Measurements from ENCODE around the gene ZNF491. TPM values are rescaled to one million over a fixed set of nuclear protein-coding genes. Genes with fewer than 3 reads are reported as not detected.

Gene ZNF491
- polyA plus RNA-seq = under 1 TPM; 0.19 to 0.53 TPM

- Histone ChIP-seq H3K27ac (ENCODE audit: low read depth in 2 of 2, low read length in 1 of 2) (peak within 1 kb of the TSS; percentile 72 to 86), H3K36me3 (ENCODE audit: control insufficient read depth in 2 of 2, insufficient read depth in 2 of 2, low read length in 1 of 2) (peaks cover 0 to 2% of the 10 kb centered on the region in 2 donors), H3K9me3 (ENCODE audit: control insufficient read depth in 2 of 2, insufficient read depth in 1 of 2, low read depth in 1 of 2, low read length in 1 of 2) (no peaks in the 10 kb centered on the region), H3K27me3 (ENCODE audit: control insufficient read depth in 1 of 2, insufficient read depth in 2 of 2, low read length in 2 of 2) (peaks cover 0 to 2% of the 10 kb centered on the region in 2 donors), H3K4me3 (ENCODE audit: low read depth in 1 of 2, low read length in 2 of 2) (peak within 1 kb of the TSS; percentile 66 to 77), H3K4me1 (ENCODE audit: control insufficient read depth in 2 of 2, insufficient read depth in 2 of 2, low read length in 1 of 2) (peaks cover 5 to 7% of the 10 kb centered on the region in 2 donors)
- 1% methylated on average over 56 of the region's 56 CpGs for WGBS, 2 donors
These were observed at the start of gene ZNF491 for GRCh38 chr19:11798391-11799330. Gene ZNF491, plus strand, starts transcription at chr19:11798523. Its CDS starts 7,431 bp downstream, at chr19:11805954.

- 47 to 63% methylated on average over 2 of the region's 2 CpGs for WGBS, 2 donors
- Histone ChIP-seq H3K4me3 (ENCODE audit: low read depth in 1 of 2, low read length in 2 of 2) (no peak overlapping the region), H3K9me3 (ENCODE audit: control insufficient read depth in 2 of 2, insufficient read depth in 1 of 2, low read depth in 1 of 2, low read length in 1 of 2) (no peaks in the 10 kb centered on the region), H3K27ac (ENCODE audit: low read depth in 2 of 2, low read length in 1 of 2) (no peak overlapping the region), H3K27me3 (ENCODE audit: control insufficient read depth in 1 of 2, insufficient read depth in 2 of 2, low read length in 2 of 2) (no peaks in the 10 kb centered on the region), H3K36me3 (ENCODE audit: control insufficient read depth in 2 of 2, insufficient read depth in 2 of 2, low read length in 1 of 2) (no peaks in the 10 kb centered on the region), H3K4me1 (ENCODE audit: control insufficient read depth in 2 of 2, insufficient read depth in 2 of 2, low read length in 1 of 2) (no peaks in the 10 kb centered on the region)
These were observed 48.6 kb upstream of the ZNF491 start for GRCh38 chr19:11749751-11750150.

DNA sequence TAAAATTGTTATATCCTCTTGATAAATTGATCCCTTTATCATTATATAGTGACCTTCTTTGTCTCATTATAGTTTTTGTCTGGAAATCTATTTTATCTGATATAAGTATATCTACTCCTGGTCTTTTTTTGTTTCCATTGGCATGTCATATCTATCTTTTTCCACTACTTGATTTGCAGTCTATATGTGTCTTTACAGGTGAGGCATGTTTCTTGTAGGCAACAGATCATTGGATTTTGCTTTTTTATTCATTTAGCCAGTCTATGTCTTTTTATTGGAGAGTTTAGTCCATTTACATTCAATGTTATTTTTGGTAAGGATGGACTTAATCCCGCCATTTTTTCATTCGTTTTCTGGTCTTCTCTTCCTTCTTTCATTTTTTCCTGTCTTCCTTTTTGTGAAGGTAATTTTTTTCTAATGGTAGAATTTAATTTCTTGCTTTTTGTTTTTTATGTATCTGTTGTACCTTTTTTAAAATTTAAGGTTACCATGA, 46.0 kb upstream of the ZNF491 start:
- WGBS, 2 donors = 77 to 79% methylated on average over 2 of the region's 2 CpGs
- Histone ChIP-seq H3K4me1 (ENCODE audit: control insufficient read depth in 2 of 2, insufficient read depth in 2 of 2, low read length in 1 of 2) (no peaks in the 10 kb centered on the region), H3K36me3 (ENCODE audit: control insufficient read depth in 2 of 2, insufficient read depth in 2 of 2, low read length in 1 of 2) (no peaks in the 10 kb centered on the region), H3K4me3 (ENCODE audit: low read depth in 1 of 2, low read length in 2 of 2) (no peak overlapping the region), H3K9me3 (ENCODE audit: control insufficient read depth in 2 of 2, insufficient read depth in 1 of 2, low read depth in 1 of 2, low read length in 1 of 2) (no peaks in the 10 kb centered on the region), H3K27me3 (ENCODE audit: control insufficient read depth in 1 of 2, insufficient read depth in 2 of 2, low read length in 2 of 2) (no peaks in the 10 kb centered on the region), H3K27ac (ENCODE audit: low read depth in 2 of 2, low read length in 1 of 2) (no peak overlapping the region)

GRCh38 chr19:11754663-11755062, 43.7 kb upstream of the ZNF491 start:
- Histone ChIP-seq H3K27ac (ENCODE audit: low read depth in 2 of 2, low read length in 1 of 2) (no peak overlapping the region), H3K4me1 (ENCODE audit: control insufficient read depth in 2 of 2, insufficient read depth in 2 of 2, low read length in 1 of 2) (no peaks in the 10 kb centered on the region), H3K9me3 (ENCODE audit: control insufficient read depth in 2 of 2, insufficient read depth in 1 of 2, low read depth in 1 of 2, low read length in 1 of 2) (no peaks in the 10 kb centered on the region), H3K36me3 (ENCODE audit: control insufficient read depth in 2 of 2, insufficient read depth in 2 of 2, low read length in 1 of 2) (no peaks in the 10 kb centered on the region), H3K27me3 (ENCODE audit: control insufficient read depth in 1 of 2, insufficient read depth in 2 of 2, low read length in 2 of 2) (no peaks in the 10 kb centered on the region), H3K4me3 (ENCODE audit: low read depth in 1 of 2, low read length in 2 of 2) (no peak overlapping the region)
- 73 to 75% methylated on average over 4 of the region's 4 CpGs for WGBS, 2 donors

DNA sequence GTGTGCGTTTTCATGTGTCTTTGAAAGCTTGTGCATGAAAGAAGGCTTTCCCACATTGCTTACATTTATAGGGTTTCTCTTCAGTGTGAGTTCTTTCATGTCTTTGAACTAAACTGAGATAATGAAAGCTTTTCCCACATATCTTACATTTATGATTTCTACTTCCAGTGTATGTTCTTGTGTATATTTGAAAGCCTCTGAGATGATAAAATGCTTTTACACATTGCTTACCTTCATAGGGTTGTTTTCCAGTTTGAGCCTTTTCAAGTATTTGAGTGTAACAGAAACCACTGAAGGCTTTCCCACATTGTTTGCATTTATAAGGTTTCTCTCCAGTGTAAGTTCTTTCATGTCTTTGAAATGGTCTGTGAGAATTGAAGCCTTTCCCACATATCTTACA, 41.4 kb upstream of the ZNF491 start:
- Histone ChIP-seq H3K4me3 (ENCODE audit: low read depth in 1 of 2, low read length in 2 of 2) (no peak overlapping the region), H3K4me1 (ENCODE audit: control insufficient read depth in 2 of 2, insufficient read depth in 2 of 2, low read length in 1 of 2) (no peaks in the 10 kb centered on the region), H3K27ac (ENCODE audit: low read depth in 2 of 2, low read length in 1 of 2) (no peak overlapping the region), H3K27me3 (ENCODE audit: control insufficient read depth in 1 of 2, insufficient read depth in 2 of 2, low read length in 2 of 2) (no peaks in the 10 kb centered on the region), H3K36me3 (ENCODE audit: control insufficient read depth in 2 of 2, insufficient read depth in 2 of 2, low read length in 1 of 2) (no peaks in the 10 kb centered on the region), H3K9me3 (ENCODE audit: control insufficient read depth in 2 of 2, insufficient read depth in 1 of 2, low read depth in 1 of 2, low read length in 1 of 2) (no peaks in the 10 kb centered on the region)
- WGBS, 2 donors = 80 to 88% methylated on average over 1 of the region's 1 CpG

GRCh38 chr19:11759805-11760204, 38.5 kb upstream of the ZNF491 start:
- H3K9me3 ChIP-seq (ENCODE audit: control insufficient read depth in 2 of 2, insufficient read depth in 1 of 2, low read depth in 1 of 2, low read length in 1 of 2) = no peaks in the 10 kb centered on the region
- H3K27ac ChIP-seq (ENCODE audit: low read depth in 2 of 2, low read length in 1 of 2) = no peak overlapping the region
- no peaks in the 10 kb centered on the region for H3K36me3 ChIP-seq (ENCODE audit: control insufficient read depth in 2 of 2, insufficient read depth in 2 of 2, low read length in 1 of 2)
- H3K27me3 ChIP-seq (ENCODE audit: control insufficient read depth in 1 of 2, insufficient read depth in 2 of 2, low read length in 2 of 2) = no peaks in the 10 kb centered on the region
- no peak overlapping the region for H3K4me3 ChIP-seq (ENCODE audit: low read depth in 1 of 2, low read length in 2 of 2)
- no peaks in the 10 kb centered on the region for H3K4me1 ChIP-seq (ENCODE audit: control insufficient read depth in 2 of 2, insufficient read depth in 2 of 2, low read length in 1 of 2)
- 66 to 79% methylated on average over 7 of the region's 7 CpGs for WGBS, 2 donors

DNA sequence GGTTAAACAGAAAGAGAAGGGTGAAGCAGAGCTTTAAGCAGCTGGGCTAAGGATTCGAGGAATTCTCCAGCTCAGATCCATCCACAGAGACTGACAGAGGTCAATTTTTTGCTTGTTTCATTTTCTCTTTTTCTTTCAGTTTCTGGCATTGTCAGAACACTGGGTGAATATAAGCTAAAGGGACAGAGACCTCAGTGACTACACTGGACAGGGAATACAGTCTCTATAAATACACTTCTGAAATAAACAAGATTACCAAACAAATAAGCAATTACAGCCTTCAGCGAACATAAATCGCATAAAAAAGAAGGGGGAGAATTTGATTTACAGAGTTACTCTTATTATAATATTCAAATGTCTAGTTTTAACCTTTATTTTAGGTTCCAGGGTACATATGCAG, 35.2 kb upstream of the ZNF491 start:
- Histone ChIP-seq H3K36me3 (ENCODE audit: control insufficient read depth in 2 of 2, insufficient read depth in 2 of 2, low read length in 1 of 2) (no peaks in the 10 kb centered on the region), H3K9me3 (ENCODE audit: control insufficient read depth in 2 of 2, insufficient read depth in 1 of 2, low read depth in 1 of 2, low read length in 1 of 2) (no peaks in the 10 kb centered on the region), H3K27me3 (ENCODE audit: control insufficient read depth in 1 of 2, insufficient read depth in 2 of 2, low read length in 2 of 2) (no peaks in the 10 kb centered on the region), H3K27ac (ENCODE audit: low read depth in 2 of 2, low read length in 1 of 2) (no peak overlapping the region), H3K4me1 (ENCODE audit: control insufficient read depth in 2 of 2, insufficient read depth in 2 of 2, low read length in 1 of 2) (no peaks in the 10 kb centered on the region), H3K4me3 (ENCODE audit: low read depth in 1 of 2, low read length in 2 of 2) (no peak overlapping the region)
- WGBS, 2 donors = 83 to 90% methylated on average over 3 of the region's 3 CpGs

- H3K4me3 ChIP-seq (ENCODE audit: low read depth in 1 of 2, low read length in 2 of 2) = no peak overlapping the region
- no peak overlapping the region for H3K27ac ChIP-seq (ENCODE audit: low read depth in 2 of 2, low read length in 1 of 2)
- H3K9me3 ChIP-seq (ENCODE audit: control insufficient read depth in 2 of 2, insufficient read depth in 1 of 2, low read depth in 1 of 2, low read length in 1 of 2) = no peaks in the 10 kb centered on the region
- H3K27me3 ChIP-seq (ENCODE audit: control insufficient read depth in 1 of 2, insufficient read depth in 2 of 2, low read length in 2 of 2) = no peaks in the 10 kb centered on the region
- H3K36me3 ChIP-seq (ENCODE audit: control insufficient read depth in 2 of 2, insufficient read depth in 2 of 2, low read length in 1 of 2) = no peaks in the 10 kb centered on the region
- no peaks in the 10 kb centered on the region for H3K4me1 ChIP-seq (ENCODE audit: control insufficient read depth in 2 of 2, insufficient read depth in 2 of 2, low read length in 1 of 2)
- WGBS, 2 donors = 92 to 95% methylated on average over 1 of the region's 1 CpG
These were observed 34.7 kb upstream of the ZNF491 start for GRCh38 chr19:11763611-11764010.

DNA sequence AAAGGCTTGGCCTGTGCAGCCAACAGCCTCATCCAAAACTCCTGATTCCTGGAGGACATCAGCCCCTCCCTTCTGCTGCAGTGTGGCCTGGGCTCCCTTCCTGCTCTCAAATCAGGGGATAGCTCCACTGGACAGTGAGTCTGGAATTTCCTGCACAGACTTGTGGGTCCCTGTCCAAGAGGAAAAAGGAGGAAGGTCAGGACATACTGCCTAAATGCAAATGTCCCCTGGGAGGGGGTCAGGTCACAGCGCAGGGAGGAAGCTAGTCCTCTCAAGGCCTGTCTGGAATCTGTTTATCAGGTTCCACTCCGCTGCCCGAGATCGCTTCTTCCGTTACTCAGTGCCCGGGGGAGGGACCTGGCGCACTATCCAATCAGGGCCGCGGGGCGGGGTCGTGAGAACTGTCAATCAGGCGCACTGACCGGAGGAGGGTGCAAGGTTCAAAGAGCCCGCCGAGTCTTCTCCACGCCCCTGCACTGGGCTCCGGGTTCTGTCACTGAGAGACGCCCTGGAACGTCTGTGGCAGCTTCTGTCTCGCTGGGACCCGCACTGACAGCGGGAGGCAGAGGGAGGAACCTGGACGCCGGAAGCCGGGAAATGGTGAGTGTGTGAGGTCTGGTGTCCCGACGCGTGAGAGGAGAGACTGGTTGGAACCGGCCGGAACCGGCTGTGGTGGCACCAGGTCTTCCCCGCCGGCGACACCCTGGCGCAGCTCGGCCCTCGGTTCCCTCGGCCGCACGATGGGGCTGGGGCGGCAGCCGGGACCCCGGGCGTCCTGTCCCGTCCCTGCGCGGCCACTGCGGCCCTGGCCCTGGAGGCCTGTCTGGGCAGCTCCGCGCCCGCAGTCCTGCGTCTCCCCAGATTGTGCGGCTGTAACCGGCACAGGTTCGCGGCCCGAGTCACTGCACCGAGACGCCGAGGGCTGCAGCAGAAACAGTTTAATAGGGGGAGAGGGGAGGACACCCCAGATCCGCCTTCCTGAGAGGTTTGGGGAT, 31.4 kb upstream of the ZNF491 start, which contains the start of gene ZNF441:
ZNF441 (plus strand) TSS at position 404 of the 995 bp plus-strand sequence; CDS start at position 598, 194 bp downstream.
- no peaks in the 10 kb centered on the region for H3K4me1 ChIP-seq (ENCODE audit: control insufficient read depth in 2 of 2, insufficient read depth in 2 of 2, low read length in 1 of 2)
- no peaks in the 10 kb centered on the region for H3K36me3 ChIP-seq (ENCODE audit: control insufficient read depth in 2 of 2, insufficient read depth in 2 of 2, low read length in 1 of 2)
- WGBS, 2 donors = 0% methylated on average over 48 to 61 of the region's 61 CpGs
- H3K27me3 ChIP-seq (ENCODE audit: control insufficient read depth in 1 of 2, insufficient read depth in 2 of 2, low read length in 2 of 2) = no peaks in the 10 kb centered on the region
- peak within 1 kb of the TSS; percentile 93 for H3K27ac ChIP-seq (ENCODE audit: low read depth in 2 of 2, low read length in 1 of 2)
- peak within 1 kb of the TSS; percentile 86 to 90 for H3K4me3 ChIP-seq (ENCODE audit: low read depth in 1 of 2, low read length in 2 of 2)
- no peaks in the 10 kb centered on the region for H3K9me3 ChIP-seq (ENCODE audit: control insufficient read depth in 2 of 2, insufficient read depth in 1 of 2, low read depth in 1 of 2, low read length in 1 of 2)
